ENCODE data around the gene HHAT.

DNA sequence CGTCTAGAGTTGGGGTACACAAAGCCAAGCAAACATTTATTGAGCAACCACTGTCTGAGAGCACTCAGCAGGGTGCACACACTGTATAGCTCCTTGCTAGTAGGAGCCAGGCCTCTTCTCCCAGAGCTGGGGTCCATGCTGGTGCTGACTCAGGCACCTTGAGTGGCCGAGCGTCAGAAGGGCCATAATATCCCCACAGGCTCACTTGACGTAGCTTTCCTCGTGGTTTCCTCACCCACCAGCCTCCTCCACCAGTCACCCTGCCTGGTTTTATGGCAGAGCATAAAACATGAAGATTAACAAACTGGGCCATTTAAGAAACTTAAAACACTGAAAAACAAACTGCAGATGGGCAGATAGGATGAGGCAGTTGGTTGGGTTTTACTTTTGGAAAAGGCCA is 361.5 kb downstream of the HHAT start:
- TF ChIP-seq POLR2A (IDR thresholded peaks at IDR 0.05), result no peak
- TF ChIP-seq, protein P1, sequence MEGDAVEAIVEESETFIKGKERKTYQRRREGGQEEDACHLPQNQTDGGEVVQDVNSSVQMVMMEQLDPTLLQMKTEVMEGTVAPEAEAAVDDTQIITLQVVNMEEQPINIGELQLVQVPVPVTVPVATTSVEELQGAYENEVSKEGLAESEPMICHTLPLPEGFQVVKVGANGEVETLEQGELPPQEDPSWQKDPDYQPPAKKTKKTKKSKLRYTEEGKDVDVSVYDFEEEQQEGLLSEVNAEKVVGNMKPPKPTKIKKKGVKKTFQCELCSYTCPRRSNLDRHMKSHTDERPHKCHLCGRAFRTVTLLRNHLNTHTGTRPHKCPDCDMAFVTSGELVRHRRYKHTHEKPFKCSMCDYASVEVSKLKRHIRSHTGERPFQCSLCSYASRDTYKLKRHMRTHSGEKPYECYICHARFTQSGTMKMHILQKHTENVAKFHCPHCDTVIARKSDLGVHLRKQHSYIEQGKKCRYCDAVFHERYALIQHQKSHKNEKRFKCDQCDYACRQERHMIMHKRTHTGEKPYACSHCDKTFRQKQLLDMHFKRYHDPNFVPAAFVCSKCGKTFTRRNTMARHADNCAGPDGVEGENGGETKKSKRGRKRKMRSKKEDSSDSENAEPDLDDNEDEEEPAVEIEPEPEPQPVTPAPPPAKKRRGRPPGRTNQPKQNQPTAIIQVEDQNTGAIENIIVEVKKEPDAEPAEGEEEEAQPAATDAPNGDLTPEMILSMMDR (IDR thresholded peaks at IDR 0.05), result no peak
